ENCODE measurements around the gene SYT7. TPM values are rescaled to one million over a fixed set of nuclear protein-coding genes. Genes with fewer than 3 reads are reported as not detected.

SYT7 gene
- total RNA-seq, 1 donor from 2014 or later, result not detected

GRCh38 chr11:61510974-61511373, 69.9 kb downstream of the SYT7 start:
- POLR2A ChIA-PET, result no interaction called here
- peaks cover 42% of the 10 kb centered on the region for H3K27me3 Mint-ChIP-seq
- H3K27ac Mint-ChIP-seq, result no peak overlapping the region
- H3K9me3 Mint-ChIP-seq, result no peaks in the 10 kb centered on the region
- CTCF ChIA-PET, result no interaction called here
- no peaks in the 10 kb centered on the region for H3K36me3 Mint-ChIP-seq (ENCODE audit: low read depth)
- no peak for ATAC-seq (ENCODE audit: low read depth)
- DNase-seq, result no peak
- H3K4me3 Mint-ChIP-seq, result no peak overlapping the region
- H3K4me1 Mint-ChIP-seq, result peaks cover 10% of the 10 kb centered on the region
- intact Hi-C loops (cut with micrococcal nuclease), result no loop called here
- no peak for TF ChIP-seq CTCF (IDR thresholded peaks at IDR 0.05)

GRCh38 chr11:61510166-61510919, 70.5 kb downstream of the SYT7 start:
- H3K27me3 Mint-ChIP-seq, result peaks cover 45% of the 10 kb centered on the region
- H3K4me3 Mint-ChIP-seq, result peak overlapping the region; percentile 11
- ChIA-PET CTCF (no interaction called here), POLR2A (no interaction called here)
- no peaks in the 10 kb centered on the region for H3K36me3 Mint-ChIP-seq (ENCODE audit: low read depth)
- H3K9me3 Mint-ChIP-seq, result no peaks in the 10 kb centered on the region
- no peak for TF ChIP-seq CTCF (IDR thresholded peaks at IDR 0.05)
- no peak overlapping the region for H3K27ac Mint-ChIP-seq
- ATAC-seq (ENCODE audit: low read depth) (no peak), DNase-seq (no peak)
- peaks cover 10% of the 10 kb centered on the region for H3K4me1 Mint-ChIP-seq
- intact Hi-C loops (cut with micrococcal nuclease), result no loop called here

- intact Hi-C loops (cut with micrococcal nuclease), result no loop called here
- Mint-ChIP-seq H3K4me3 (peak overlapping the region; percentile 41), H3K36me3 (ENCODE audit: low read depth) (no peaks in the 10 kb centered on the region)
Measured at GRCh38 chr11:61509043-61510029, 71.5 kb downstream of the SYT7 start.

GRCh38 chr11:61507962-61508861, 72.7 kb downstream of the SYT7 start, which contains the start of gene LRRC10B:
Gene LRRC10B, plus strand, starts transcription at chr11:61508749. Its CDS starts 250 bp downstream, at chr11:61508999.
- Mint-ChIP-seq H3K36me3 (ENCODE audit: low read depth) (no peaks in the 10 kb centered on the region), H3K4me3 (peak within 1 kb of the TSS; percentile 68), H3K9me3 (no peaks in the 10 kb centered on the region), H3K27ac (no peak within 1 kb of the TSS), H3K27me3 (peaks cover 44% of the 10 kb centered on the region), H3K4me1 (peaks cover 10% of the 10 kb centered on the region)
- ChIA-PET POLR2A (no interaction called here), CTCF (interaction anchor here (1.0 kb wide), 1 partner anchor 8 kb away, joined by 6 read pairs; no protein-coding TSS in a partner anchor)
- intact Hi-C loops (cut with micrococcal nuclease), result no loop called here
- DNase-seq (no peak), ATAC-seq (ENCODE audit: low read depth) (peak; percentile 22)
- no peak for TF ChIP-seq CTCF (IDR thresholded peaks at IDR 0.05)

More at GRCh38 chr11:61509043-61510029, 71.5 kb downstream of the SYT7 start:
- TF ChIP-seq CTCF (IDR thresholded peaks at IDR 0.05), result no peak
- POLR2A ChIA-PET, result no interaction called here
- Mint-ChIP-seq H3K4me1 (peaks cover 10% of the 10 kb centered on the region), H3K27ac (no peak overlapping the region), H3K27me3 (peaks cover 47% of the 10 kb centered on the region), H3K9me3 (no peaks in the 10 kb centered on the region)
- DNase-seq (peak; percentile 46), ATAC-seq (ENCODE audit: low read depth) (peak; percentile 88)
- CTCF ChIA-PET, result no interaction called here

All from activated B cell treated with CpG ODN at 0.5 μM for 24 hours (primary cell).